ENCODE results near the gene PCDHB1.

PCDHB1 gene

DNA sequence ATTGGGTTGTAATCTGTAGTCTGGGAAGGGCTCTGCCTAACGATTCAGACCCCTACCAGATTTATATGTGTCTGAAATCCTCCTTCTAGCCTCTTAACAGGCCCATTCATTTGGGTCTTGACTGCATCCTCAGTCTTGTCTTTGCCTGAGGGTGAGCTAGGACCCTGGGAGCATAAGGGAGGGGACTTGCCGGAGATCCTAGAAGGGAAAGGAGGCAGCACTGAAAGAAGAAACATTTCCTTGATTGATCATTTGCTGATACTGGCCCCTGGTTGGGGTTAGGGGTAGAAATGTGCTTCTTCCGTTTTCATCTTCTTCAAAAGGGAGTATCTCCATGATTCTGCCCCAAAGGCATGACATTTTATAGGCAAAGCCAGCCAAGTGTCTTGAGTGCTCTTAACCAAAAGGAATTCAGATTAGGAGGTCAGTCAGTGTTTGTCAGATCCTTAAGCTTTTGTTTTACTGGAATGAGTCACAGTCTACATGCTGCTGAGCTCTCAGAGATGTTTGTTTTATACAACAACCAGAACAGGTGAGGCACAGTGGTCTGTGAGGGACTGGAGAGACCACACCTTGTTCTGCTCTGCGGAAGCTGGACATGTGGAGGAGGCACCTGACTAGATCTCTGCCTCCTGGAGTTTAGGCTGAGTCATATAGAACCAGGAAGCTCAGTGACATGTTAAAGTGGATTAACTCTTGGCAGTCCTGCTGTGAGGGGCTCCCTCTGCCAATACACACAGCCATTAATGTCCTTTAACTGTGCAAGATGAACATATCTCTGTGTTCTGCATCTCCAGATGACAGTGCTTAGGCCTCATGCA lies 47.2 kb upstream of the PCDHB1 start:
- H3K27ac ChIP-seq: no peak overlapping the region
- intact Hi-C loops (cut with DNase I; ENCODE audit: low total_unique reads): no loop called here

DNA sequence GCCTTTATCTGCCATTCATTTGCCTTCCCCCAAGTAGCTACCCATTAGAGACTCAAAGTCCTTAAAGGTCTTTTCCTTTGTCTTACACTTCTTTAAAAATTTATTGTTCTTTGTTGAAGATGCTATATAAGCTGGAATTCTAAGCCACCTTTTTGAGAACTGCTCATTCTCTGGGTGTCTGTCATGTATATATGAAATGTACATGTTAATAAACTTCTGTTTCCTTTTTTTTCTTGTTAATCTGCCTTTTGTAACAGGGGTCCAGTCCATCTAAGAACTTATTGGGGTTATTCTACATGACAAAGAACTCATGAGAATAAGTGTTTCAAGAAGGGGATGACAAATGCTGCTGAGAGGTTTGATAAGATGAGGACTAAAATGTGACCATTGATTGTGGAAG lies 43.4 kb upstream of the PCDHB1 start:
- H3K4me3 ChIP-seq: no peak overlapping the region
- H3K9me3 ChIP-seq: no peaks in the 10 kb centered on the region
- TF ChIP-seq, protein P1, sequence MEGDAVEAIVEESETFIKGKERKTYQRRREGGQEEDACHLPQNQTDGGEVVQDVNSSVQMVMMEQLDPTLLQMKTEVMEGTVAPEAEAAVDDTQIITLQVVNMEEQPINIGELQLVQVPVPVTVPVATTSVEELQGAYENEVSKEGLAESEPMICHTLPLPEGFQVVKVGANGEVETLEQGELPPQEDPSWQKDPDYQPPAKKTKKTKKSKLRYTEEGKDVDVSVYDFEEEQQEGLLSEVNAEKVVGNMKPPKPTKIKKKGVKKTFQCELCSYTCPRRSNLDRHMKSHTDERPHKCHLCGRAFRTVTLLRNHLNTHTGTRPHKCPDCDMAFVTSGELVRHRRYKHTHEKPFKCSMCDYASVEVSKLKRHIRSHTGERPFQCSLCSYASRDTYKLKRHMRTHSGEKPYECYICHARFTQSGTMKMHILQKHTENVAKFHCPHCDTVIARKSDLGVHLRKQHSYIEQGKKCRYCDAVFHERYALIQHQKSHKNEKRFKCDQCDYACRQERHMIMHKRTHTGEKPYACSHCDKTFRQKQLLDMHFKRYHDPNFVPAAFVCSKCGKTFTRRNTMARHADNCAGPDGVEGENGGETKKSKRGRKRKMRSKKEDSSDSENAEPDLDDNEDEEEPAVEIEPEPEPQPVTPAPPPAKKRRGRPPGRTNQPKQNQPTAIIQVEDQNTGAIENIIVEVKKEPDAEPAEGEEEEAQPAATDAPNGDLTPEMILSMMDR (IDR thresholded peaks at IDR 0.05): no peak
- peaks cover 0 to 6% (median 0%) of the 10 kb centered on the region in 3 donors for H3K36me3 ChIP-seq
- no peaks in the 10 kb centered on the region for H3K4me1 ChIP-seq
- DNase-seq: no peak
- intact Hi-C loops (cut with DNase I; ENCODE audit: low total_unique reads): no loop called here
- no peaks in the 10 kb centered on the region for H3K27me3 ChIP-seq
- H3K27ac ChIP-seq: no peak overlapping the region

More for the DNA sequence above, 47.2 kb upstream of the PCDHB1 start:
- H3K4me1 ChIP-seq: peaks cover 0 to 9% (median 7%) of the 10 kb centered on the region in 4 donors
- H3K27me3 ChIP-seq: peaks cover 0 to 4% of the 10 kb centered on the region in 2 donors
- no peaks in the 10 kb centered on the region for H3K9me3 ChIP-seq
- TF ChIP-seq, protein P1 (IDR thresholded peaks at IDR 0.05): no peak
- no peak for DNase-seq
- no peaks in the 10 kb centered on the region for H3K36me3 ChIP-seq
- no peak overlapping the region for H3K4me3 ChIP-seq

DNA sequence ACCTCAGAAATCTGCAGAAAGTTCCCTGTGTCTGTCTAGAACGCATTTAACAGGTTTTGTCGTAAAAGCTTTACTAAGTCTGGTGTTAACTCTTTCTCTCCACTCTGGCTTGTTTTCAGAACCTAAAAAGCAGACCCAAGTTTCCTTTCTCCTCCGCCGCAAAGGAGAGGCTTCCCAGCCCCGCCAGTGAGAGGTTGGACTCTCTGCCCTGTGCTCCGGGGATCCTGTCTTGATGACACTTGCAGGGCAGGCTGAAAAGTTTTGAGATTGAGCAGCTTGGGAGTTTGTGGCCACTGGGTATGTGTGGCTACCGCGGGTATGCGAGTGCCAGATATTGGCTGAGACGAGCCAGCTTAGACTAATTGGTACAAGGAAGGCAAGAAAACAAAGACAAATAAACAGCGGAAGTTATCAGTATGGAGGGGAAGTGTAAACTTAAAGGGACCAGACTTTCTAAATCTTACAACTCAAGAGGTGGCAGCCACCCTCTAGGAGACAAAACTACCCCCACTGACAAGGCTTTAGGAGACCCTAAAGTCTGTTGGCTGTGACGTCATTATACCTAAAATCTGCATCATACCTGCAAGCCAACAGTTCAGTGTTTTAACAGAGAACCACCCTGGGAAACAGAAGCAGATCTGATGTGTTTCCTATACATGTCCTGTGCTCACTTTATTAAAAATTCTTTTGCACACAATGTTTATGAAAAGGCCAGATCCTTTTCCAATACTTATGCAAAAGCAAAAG lies 41.0 kb upstream of the PCDHB1 start:
- no peaks in the 10 kb centered on the region for H3K9me3 ChIP-seq
- H3K27ac ChIP-seq: no peak overlapping the region
- H3K27me3 ChIP-seq: no peaks in the 10 kb centered on the region
- intact Hi-C loops (cut with DNase I; ENCODE audit: low total_unique reads): no loop called here
- TF ChIP-seq, protein P1 (IDR thresholded peaks at IDR 0.05): no peak
- H3K36me3 ChIP-seq: peaks cover 0 to 6% (median 0%) of the 10 kb centered on the region in 3 donors
- no peaks in the 10 kb centered on the region for H3K4me1 ChIP-seq
- no peak overlapping the region for H3K4me3 ChIP-seq
- DNase-seq: no peak

GRCh38 chr5:141017943-141018342 lies 33.2 kb upstream of the PCDHB1 start:
- no peak for DNase-seq
- Histone ChIP-seq H3K9me3 (no peaks in the 10 kb centered on the region), H3K27ac (no peak overlapping the region), H3K36me3 (no peaks in the 10 kb centered on the region), H3K27me3 (no peaks in the 10 kb centered on the region), H3K4me3 (no peak overlapping the region), H3K4me1 (no peaks in the 10 kb centered on the region)
- TF ChIP-seq, protein P1 (IDR thresholded peaks at IDR 0.05): no peak
- intact Hi-C loops (cut with DNase I; ENCODE audit: low total_unique reads): loop anchor here (2.0 kb wide), 1 partner anchor 41 kb away; no protein-coding TSS in a partner anchor

DNA sequence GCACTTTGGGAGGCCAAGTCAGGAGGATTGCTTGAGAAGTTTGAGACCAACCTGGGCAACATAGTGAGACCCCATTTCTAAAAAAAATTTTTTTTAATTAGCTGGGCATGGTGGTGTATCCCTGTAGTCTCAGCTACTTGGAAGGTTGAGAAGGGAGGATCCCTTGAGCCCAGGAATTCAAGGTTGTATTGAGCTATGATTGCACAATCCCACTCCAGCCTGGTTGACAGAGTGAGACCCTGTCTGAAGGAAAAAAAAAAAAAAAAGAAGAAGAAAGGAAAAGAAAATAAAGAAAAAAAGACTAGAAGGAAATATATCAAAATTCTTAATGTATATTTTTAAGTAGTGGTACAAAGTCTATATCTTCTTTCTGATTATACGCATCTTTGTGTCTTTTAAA lies 28.8 kb upstream of the PCDHB1 start:
- Histone ChIP-seq H3K4me3 (no peak overlapping the region), H3K4me1 (no peaks in the 10 kb centered on the region), H3K27me3 (no peaks in the 10 kb centered on the region), H3K9me3 (no peaks in the 10 kb centered on the region), H3K36me3 (no peaks in the 10 kb centered on the region), H3K27ac (no peak overlapping the region)
- DNase-seq: no peak
- TF ChIP-seq, protein P1 (IDR thresholded peaks at IDR 0.05): no peak
- intact Hi-C loops (cut with DNase I; ENCODE audit: low total_unique reads): no loop called here

Measured in tibial artery (tissue), 4 donors.